H1 (cell line): ENCODE measurements around the gene COL6A6. TPM values are rescaled to one million over a fixed set of nuclear protein-coding genes. Genes with fewer than 3 reads are reported as not detected.

Experiments
- CTCF ChIA-PET: fragments of 300-600 bp; sonication (Branson Sonifier 250); formaldehyde crosslinking; loops from one replicate; lab custom pipeline; 2021; ENCODE audit not compliant: partially characterized antibody; lab: Charles Lee
- POLR2A ChIA-PET: fragments of 300-600 bp; sonication (Branson Sonifier 250); formaldehyde crosslinking; loops from one replicate; lab custom pipeline; 2021; ENCODE audit warnings: inconsistent platforms; ENCODE audit not compliant: partially characterized antibody; lab: Charles Lee
- DNase-seq, 2 experiments: peaks; one replicate each; pipeline versions ENCODE4 v3.0.0 to v3.0.0-alpha.2; 2010 to 2022; ENCODE audit warnings: low spot score in 2 of 2, low read depth in 1 of 2, mixed read lengths in 1 of 2
- FAIRE-seq: peaks from 2 replicates; lab custom pipeline; 2011; peaks lifted over from hg19 to GRCh38; lab: Jason Lieb, UNC
- H2AFZ ChIP-seq: 2 replicates; pipeline ENCODE4 v1.8.1; 2012; ENCODE audit warnings: low read length, inconsistent platforms
- H2AK5ac ChIP-seq: 2 replicates; pipeline ENCODE4 v1.6.1; 2013; ENCODE audit warnings: low read depth, low read length
- H2BK120ac ChIP-seq: replicated peaks from 2 replicates; pipeline ENCODE3; 2013; ENCODE audit warnings: low read depth, low read length, inconsistent platforms
- H2BK12ac ChIP-seq: 2 replicates; pipeline ENCODE4 v1.6.1; 2013; ENCODE audit warnings: low read depth, low read length
- H2BK15ac ChIP-seq: 2 replicates; pipeline ENCODE4 v1.6.1; 2013; ENCODE audit warnings: low read length
- H2BK20ac ChIP-seq: 2 replicates; pipeline ENCODE4 v1.6.1; 2013; ENCODE audit warnings: low read length
- H2BK5ac ChIP-seq: 2 replicates; pipeline ENCODE4 v1.6.1; 2013; ENCODE audit warnings: low read depth, low read length
- H3K14ac ChIP-seq: 2 replicates; pipeline ENCODE4 v1.6.1; 2013; ENCODE audit warnings: inconsistent platforms; ENCODE audit not compliant: insufficient read length
- H3K18ac ChIP-seq: 2 replicates; pipeline ENCODE4 v1.6.1; 2013; ENCODE audit warnings: low read length; ENCODE audit errors: extremely low read depth
- H3K23ac ChIP-seq: 2 replicates; pipeline ENCODE4 v1.6.1; 2013; ENCODE audit warnings: inconsistent platforms; ENCODE audit not compliant: insufficient read length
- H3K23me2 ChIP-seq: 2 replicates; pipeline ENCODE4 v1.6.1; 2013; ENCODE audit warnings: low read depth, low read length
- H3K27ac ChIP-seq: 2 replicates; pipeline ENCODE4 v1.6.1; 2011; ENCODE audit warnings: low read depth, low read length, inconsistent platforms
- H3K27me3 ChIP-seq, 4 experiments: replicated peaks in 1 of 4; 1 replicate in 1 of 4; 2 replicates in 3 of 4; pipeline versions ENCODE4 v1.6.1 to v1.8.1; 2011 to 2013; ENCODE audit warnings: low read length in 3 of 4, mild to moderate bottlenecking in 3 of 4, inconsistent platforms in 2 of 4, mixed read lengths in 2 of 4, moderate library complexity in 1 of 4; ENCODE audit not compliant: control insufficient read depth in 3 of 4, insufficient read depth in 3 of 4; ENCODE audit errors: extremely low read depth in 1 of 4
- H3K36me3 ChIP-seq, 4 experiments: 2 replicates each; pipeline versions ENCODE4 v1.6.1 to v1.8.1; 2011 to 2013; ENCODE audit warnings: mild to moderate bottlenecking in 4 of 4, low read length in 3 of 4, moderate library complexity in 2 of 4, control low read depth in 1 of 4, inconsistent platforms in 1 of 4; ENCODE audit not compliant: insufficient read depth in 4 of 4, control insufficient read depth in 2 of 4
- H3K4ac ChIP-seq: replicated peaks from 2 replicates; pipeline ENCODE3; 2013; ENCODE audit warnings: low read length, low read depth, mixed read lengths, inconsistent platforms; ENCODE audit not compliant: insufficient read length
- H3K4me1 ChIP-seq, 4 experiments: replicated peaks in 1 of 4; 1 replicate in 1 of 4; 2 replicates in 3 of 4; pipeline versions ENCODE4 v1.6.1 to v1.8.1; 2011 to 2013; ENCODE audit warnings: low read length in 3 of 4, inconsistent platforms in 2 of 4, mixed read lengths in 1 of 4; ENCODE audit not compliant: insufficient read depth in 4 of 4, control insufficient read depth in 3 of 4
- H3K4me2 ChIP-seq, 2 experiments: 2 replicates each; pipeline versions ENCODE4 v1.6.1 to v1.8.1; 2011 to 2013; ENCODE audit warnings: low read depth in 2 of 2, low read length in 2 of 2, control low read depth in 1 of 2, inconsistent platforms in 1 of 2, mild to moderate bottlenecking in 1 of 2; ENCODE audit not compliant: insufficient read depth in 1 of 2
- H3K4me3 ChIP-seq, 4 experiments: fragments of 200-600, 300-600 bp in 1 of 4; sonication (generic), shearing (Covaris generic), sonication (Bioruptor Twin) in 1 of 4; 2 replicates each; pipeline versions ENCODE4 v1.5.1 to v1.8.1; 2011 to 2016; ENCODE audit warnings: low read length in 4 of 4, low read depth in 3 of 4, control low read depth in 2 of 4, inconsistent platforms in 2 of 4, mild to moderate bottlenecking in 2 of 4, mixed read lengths in 1 of 4, moderate library complexity in 1 of 4; ENCODE audit not compliant: insufficient read depth in 2 of 4; ENCODE audit errors: extremely low read depth in 1 of 4
- H3K56ac ChIP-seq: replicated peaks from 2 replicates; pipeline ENCODE3; 2013; ENCODE audit warnings: low read depth, mild to moderate bottlenecking, mixed read lengths, low read length, inconsistent platforms; ENCODE audit not compliant: insufficient read length
- H3K79me1 ChIP-seq: 2 replicates; pipeline ENCODE4 v1.6.1; 2013; ENCODE audit warnings: low read depth, low read length, control low read depth
- H3K79me2 ChIP-seq, 2 experiments: 2 replicates each; pipeline versions ENCODE4 v1.6.1 to v1.8.1; 2012 to 2013; ENCODE audit warnings: low read length in 2 of 2, mild to moderate bottlenecking in 2 of 2, inconsistent platforms in 1 of 2; ENCODE audit not compliant: insufficient read depth in 2 of 2, control insufficient read depth in 1 of 2
- H3K9ac ChIP-seq, 4 experiments: replicated peaks in 1 of 4; 1 replicate in 1 of 4; 2 replicates in 3 of 4; pipeline versions ENCODE4 v1.6.1 to v1.8.1; 2011 to 2013; ENCODE audit warnings: low read depth in 3 of 4, low read length in 3 of 4, control low read depth in 2 of 4, mild to moderate bottlenecking in 2 of 4, moderate library complexity in 2 of 4, inconsistent platforms in 1 of 4; ENCODE audit errors: extremely low read depth in 1 of 4
- H3K9me3 ChIP-seq, 2 experiments: 2 replicates each; pipeline versions ENCODE4 v1.6.1 to v1.8.1; 2012 to 2013; ENCODE audit warnings: mild to moderate bottlenecking in 2 of 2, moderate library complexity in 2 of 2, control low read depth in 1 of 2, inconsistent platforms in 1 of 2, low read depth in 1 of 2, low read length in 1 of 2, mixed read lengths in 1 of 2; ENCODE audit not compliant: insufficient read depth in 2 of 2
- H4K20me1 ChIP-seq, 2 experiments: replicated peaks in 1 of 2; 2 replicates each; pipeline versions ENCODE3 to v1.8.1; 2011 to 2013; ENCODE audit warnings: inconsistent platforms in 2 of 2, low read length in 2 of 2, mild to moderate bottlenecking in 1 of 2; ENCODE audit not compliant: insufficient read depth in 2 of 2, control insufficient read depth in 1 of 2
- H4K5ac ChIP-seq: 2 replicates; pipeline ENCODE4 v1.6.1; 2013; ENCODE audit warnings: low read length, low read depth, mixed read lengths, inconsistent platforms; ENCODE audit not compliant: insufficient read length
- H4K8ac ChIP-seq: 2 replicates; pipeline ENCODE4 v1.8.0; 2013; ENCODE audit warnings: mild to moderate bottlenecking, moderate library complexity, low read length, inconsistent platforms; ENCODE audit not compliant: insufficient read depth; ENCODE audit errors: extremely low read depth
- H4K91ac ChIP-seq: replicated peaks from 2 replicates; pipeline ENCODE3; 2013; ENCODE audit warnings: low read length, mixed read lengths, inconsistent platforms; ENCODE audit not compliant: insufficient read length
- BACH1 ChIP-seq: IDR thresholded peaks from 2 replicates; pipeline ENCODE4 v1.6.1; 2012; ENCODE audit warnings: low read length, improper control_type of control experiment
- CBX5 ChIP-seq: fragments of 300-800, 300-1000 bp; sonication (generic); IDR thresholded peaks from 2 replicates; pipeline ENCODE4 v1.7.1; 2016; ENCODE audit warnings: antibody characterized with exemption, low read length, low read depth
- CBX8 ChIP-seq: fragments of 300-800, 300-1000 bp; sonication (generic); IDR thresholded peaks from 2 replicates; pipeline ENCODE4 v1.7.1; 2016; ENCODE audit warnings: low read depth, low read length, borderline replicate concordance
- CREB1 ChIP-seq: IDR thresholded peaks from 2 replicates; pipeline ENCODE4 v1.6.1; 2012; ENCODE audit warnings: inconsistent platforms
- KDM1A ChIP-seq: fragments of 200-600, 300-600 bp; sonication (generic); IDR thresholded peaks from 2 replicates; pipeline ENCODE4 v1.7.1; 2016; ENCODE audit warnings: mild to moderate bottlenecking, low read length, borderline replicate concordance
- KDM4A ChIP-seq: IDR thresholded peaks from one replicate; pipeline ENCODE4 v1.7.1; 2012; ENCODE audit warnings: low read depth, mild to moderate bottlenecking, moderate library complexity, low read length, inconsistent platforms; ENCODE audit not compliant: severe bottlenecking
- KDM5A ChIP-seq: fragments of 200-600 bp; IDR thresholded peaks from 2 replicates; pipeline ENCODE4 v1.7.1; 2012; ENCODE audit warnings: mild to moderate bottlenecking, low read length, inconsistent platforms, mixed read lengths
- POU5F1 ChIP-seq: IDR thresholded peaks from 2 replicates; pipeline ENCODE4 v1.6.1; 2011; ENCODE audit warnings: low read depth, mild to moderate bottlenecking, low read length, moderate library complexity
- RAD21 ChIP-seq, 2 experiments: IDR thresholded peaks in 1 of 2; conservative IDR thresholded peaks in 1 of 2; 2 replicates each; pipeline ENCODE4 v1.6.1; 2011; ENCODE audit warnings: low read depth in 2 of 2, low read length in 2 of 2, improper control_type of control experiment in 1 of 2, inconsistent platforms in 1 of 2, mild to moderate bottlenecking in 1 of 2, moderate library complexity in 1 of 2
- SIN3A ChIP-seq, 2 experiments: IDR thresholded peaks in 1 of 2; conservative IDR thresholded peaks in 1 of 2; 2 replicates each; pipeline ENCODE4 v1.6.1; 2011 to 2012; ENCODE audit warnings: low read length in 2 of 2, improper control_type of control experiment in 1 of 2, low read depth in 1 of 2, mild to moderate bottlenecking in 1 of 2
- SP4 ChIP-seq: IDR thresholded peaks from 2 replicates; pipeline ENCODE4 v1.6.1; 2012; ENCODE audit warnings: low read length, inconsistent platforms
- SUZ12 ChIP-seq: fragments of 200-600 bp; sonication (generic); IDR thresholded peaks from 2 replicates; pipeline ENCODE4 v1.6.1; 2012; ENCODE audit warnings: mild to moderate bottlenecking, inconsistent platforms, low read length, moderate library complexity, mixed read lengths
- TAF1 ChIP-seq: IDR thresholded peaks from 2 replicates; pipeline ENCODE4 v1.6.1; 2011; ENCODE audit warnings: mild to moderate bottlenecking, low read depth, low read length
- TCF12 ChIP-seq: IDR thresholded peaks from 2 replicates; pipeline ENCODE4 v1.6.1; 2011; ENCODE audit warnings: low read depth, mild to moderate bottlenecking, low read length
- TEAD4 ChIP-seq: IDR thresholded peaks from 2 replicates; pipeline ENCODE4 v1.6.1; 2012; ENCODE audit warnings: low read depth, low read length, inconsistent platforms, mixed read lengths
- ZNF274 ChIP-seq: IDR thresholded peaks from 2 replicates; pipeline ENCODE4 v1.7.0; 2012; ENCODE audit warnings: low read length, borderline replicate concordance; ENCODE audit errors: extremely low read depth
- WGBS, 2 experiments: shearing (Covaris generic) in 1 of 2; methylation state at CpG; one replicate each; pipeline versions ENCODE4 v1.1.6 to v1.1.7; 2013 to 2015; ENCODE audit warnings: low lambda C conversion rate in 2 of 2, mixed read lengths in 2 of 2, inconsistent platforms in 1 of 2, low coverage in 1 of 2, missing lambda C conversion rate in 1 of 2; ENCODE audit not compliant: insufficient replicate concordance in 2 of 2, insufficient coverage in 1 of 2, insufficient read length in 1 of 2; ENCODE audit errors: extremely low coverage in 1 of 2, missing lambda C conversion rate in 1 of 2; 5-methylcytosine and 5-hydroxymethylcytosine counted together
- polyA plus RNA-seq, 7 experiments: library from polyadenylated mRNA; depleted of rRNA in 3 of 7; stranded (reverse) in 5 of 7; unstranded in 2 of 7; fragments of >200 nt in 5 of 7; fragments of 200-250 nt in 2 of 7; gene quantifications; 1 replicate in 5 of 7; 2 replicates in 1 of 7; 4 replicates in 1 of 7; pipeline versions ENCODE4 v1.2.1 to v1.2.3, GENCODE V29; 2011 to 2013; ENCODE audit warnings: missing spikeins in 2 of 7, mixed read lengths in 2 of 7
- total RNA-seq: library from RNA; stranded (reverse); fragmentation: NEBNext Ultra II Directional; extraction: Animal tissue kit (Norgen Biotek cat#: 25700); gene quantifications from 2 replicates; pipeline ENCODE4 v1.2.1, GENCODE V29; 2021

The COL6A6 gene
- total and polyA plus RNA-seq, 2 of the 8 experiments (the other 6 are each of a cell fraction or from before 2014, with no cell fraction given): 0.02 to 0.09 TPM

GRCh38 chr3:130565224-130565623 is 48.2 kb downstream of the COL6A6 start:
- H3K4me2 ChIP-seq: no peak overlapping the region
- FAIRE-seq: no peak
- TF ChIP-seq KDM4A (no peak), RAD21 (IDR thresholded peaks at IDR 0.05 in 1 of 2, conservative IDR thresholded peaks at IDR 0.05 in 1 of 2; ENCODE audit: low read depth in 2 of 2, low read length in 2 of 2) (no peak), ZNF274 (no peak), TAF1 (no peak), POU5F1 (no peak), CBX8 (no peak), CBX5 (no peak), SIN3A (conservative IDR thresholded peaks at IDR 0.05 in 1 of 2, IDR thresholded peaks at IDR 0.05 in 1 of 2; ENCODE audit: low read depth in 1 of 2, low read length in 2 of 2) (no peak), SP4 (no peak), BACH1 (no peak), TEAD4 (no peak), KDM1A (no peak), KDM5A (no peak), TCF12 (no peak), SUZ12 (no peak), CREB1 (no peak)

More at GRCh38 chr3:130565224-130565623, 48.2 kb downstream of the COL6A6 start:
- no peak overlapping the region for H2BK12ac ChIP-seq
- no peak overlapping the region for H3K18ac ChIP-seq
- H3K27me3 ChIP-seq: no peaks in the 10 kb centered on the region
- no peak overlapping the region for H3K27ac ChIP-seq
- WGBS, 2 experiments: 83% methylated on average over 13 of the region's 13 CpGs; no CpG with 5 or more reads in 1 of the 2 experiments
- H2AFZ ChIP-seq: no peak overlapping the region
- H2BK5ac ChIP-seq: no peak overlapping the region
- no peak overlapping the region for H4K5ac ChIP-seq
- no peak overlapping the region for H2BK120ac ChIP-seq
- no peak for DNase-seq
- H3K9ac ChIP-seq: no peak overlapping the region
- H3K4me1 ChIP-seq: no peaks in the 10 kb centered on the region
- CTCF ChIA-PET: interaction anchor here (0.9 to 1.5 kb wide), 3 partner anchors 9 to 26 kb away, joined by 3 to 4 read pairs (median 4); no protein-coding TSS in a partner anchor
- no peak overlapping the region for H3K4me3 ChIP-seq
- no peak overlapping the region for H3K23ac ChIP-seq
- H3K14ac ChIP-seq: no peak overlapping the region
- no peak overlapping the region for H2AK5ac ChIP-seq
- no peaks in the 10 kb centered on the region for H3K36me3 ChIP-seq
- H2BK20ac ChIP-seq: no peak overlapping the region
- H4K91ac ChIP-seq: no peak overlapping the region
- no peak overlapping the region for H4K8ac ChIP-seq
- H3K56ac ChIP-seq: no peak overlapping the region
- H3K4ac ChIP-seq: no peak overlapping the region
- H3K79me1 ChIP-seq: no peaks in the 10 kb centered on the region
- no peaks in the 10 kb centered on the region for H3K9me3 ChIP-seq
- POLR2A ChIA-PET: no interaction called here
- no peaks in the 10 kb centered on the region for H3K23me2 ChIP-seq
- no peak overlapping the region for H2BK15ac ChIP-seq
- H4K20me1 ChIP-seq: no peaks in the 10 kb centered on the region
- no peaks in the 10 kb centered on the region for H3K79me2 ChIP-seq
